ENCODE measurements around the gene GPR82.

GPR82 gene

DNA sequence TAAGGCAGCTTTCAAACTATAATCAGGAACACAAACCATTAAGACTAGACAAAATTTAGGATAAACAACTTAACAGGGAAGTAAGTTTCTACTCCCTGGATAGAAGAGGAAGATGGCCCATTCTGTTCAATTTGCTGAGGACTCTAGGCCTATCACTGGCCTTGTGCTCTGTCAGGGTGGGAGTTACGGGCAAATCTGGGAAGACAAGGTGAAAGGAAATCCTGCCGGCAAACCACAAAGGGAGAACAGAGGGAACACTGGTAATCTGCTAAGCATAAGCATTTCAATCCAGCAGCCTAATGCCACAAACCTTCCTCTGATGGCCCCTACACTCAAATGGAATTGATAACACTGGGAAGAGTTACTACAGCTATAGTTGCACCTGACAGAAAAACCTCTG, 8.3 kb downstream of the GPR82 start:
- TF ChIP-seq CSDC2 (CRISPR knock-in tag; IDR thresholded peaks at IDR 0.05) (no peak), OSR1 (CRISPR knock-in tag; IDR thresholded peaks at IDR 0.05) (no peak), TOX (CRISPR knock-in tag; IDR thresholded peaks at IDR 0.05; ENCODE audit: borderline replicate concordance) (no peak), ZNF8 (CRISPR knock-in tag; IDR thresholded peaks at IDR 0.05) (no peak), ESRRG (CRISPR knock-in tag; IDR thresholded peaks at IDR 0.05) (no peak), BACH2 (CRISPR knock-in tag; IDR thresholded peaks at IDR 0.05; ENCODE audit: borderline replicate concordance) (no peak), ZC3H10 (CRISPR knock-in tag; IDR thresholded peaks at IDR 0.05) (no peak), PPARA (CRISPR knock-in tag; IDR thresholded peaks at IDR 0.05; ENCODE audit: borderline replicate concordance) (no peak), RARB (CRISPR knock-in tag; IDR thresholded peaks at IDR 0.05) (no peak), ISL1 (CRISPR knock-in tag; IDR thresholded peaks at IDR 0.05) (no peak), ZFP30 (CRISPR knock-in tag; IDR thresholded peaks at IDR 0.05) (no peak), GLIS3 (CRISPR knock-in tag; IDR thresholded peaks at IDR 0.05) (no peak), TCF4 (CRISPR knock-in tag; IDR thresholded peaks at IDR 0.05; ENCODE audit: borderline replicate concordance) (no peak)
- TF ChIP-seq, protein P1, sequence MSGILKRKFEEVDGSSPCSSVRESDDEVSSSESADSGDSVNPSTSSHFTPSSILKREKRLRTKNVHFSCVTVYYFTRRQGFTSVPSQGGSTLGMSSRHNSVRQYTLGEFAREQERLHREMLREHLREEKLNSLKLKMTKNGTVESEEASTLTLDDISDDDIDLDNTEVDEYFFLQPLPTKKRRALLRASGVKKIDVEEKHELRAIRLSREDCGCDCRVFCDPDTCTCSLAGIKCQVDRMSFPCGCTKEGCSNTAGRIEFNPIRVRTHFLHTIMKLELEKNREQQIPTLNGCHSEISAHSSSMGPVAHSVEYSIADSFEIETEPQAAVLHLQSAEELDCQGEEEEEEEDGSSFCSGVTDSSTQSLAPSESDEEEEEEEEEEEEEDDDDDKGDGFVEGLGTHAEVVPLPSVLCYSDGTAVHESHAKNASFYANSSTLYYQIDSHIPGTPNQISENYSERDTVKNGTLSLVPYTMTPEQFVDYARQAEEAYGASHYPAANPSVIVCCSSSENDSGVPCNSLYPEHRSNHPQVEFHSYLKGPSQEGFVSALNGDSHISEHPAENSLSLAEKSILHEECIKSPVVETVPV (CRISPR knock-in tag; IDR thresholded peaks at IDR 0.05) = no peak
- TF ChIP-seq, protein P2, sequence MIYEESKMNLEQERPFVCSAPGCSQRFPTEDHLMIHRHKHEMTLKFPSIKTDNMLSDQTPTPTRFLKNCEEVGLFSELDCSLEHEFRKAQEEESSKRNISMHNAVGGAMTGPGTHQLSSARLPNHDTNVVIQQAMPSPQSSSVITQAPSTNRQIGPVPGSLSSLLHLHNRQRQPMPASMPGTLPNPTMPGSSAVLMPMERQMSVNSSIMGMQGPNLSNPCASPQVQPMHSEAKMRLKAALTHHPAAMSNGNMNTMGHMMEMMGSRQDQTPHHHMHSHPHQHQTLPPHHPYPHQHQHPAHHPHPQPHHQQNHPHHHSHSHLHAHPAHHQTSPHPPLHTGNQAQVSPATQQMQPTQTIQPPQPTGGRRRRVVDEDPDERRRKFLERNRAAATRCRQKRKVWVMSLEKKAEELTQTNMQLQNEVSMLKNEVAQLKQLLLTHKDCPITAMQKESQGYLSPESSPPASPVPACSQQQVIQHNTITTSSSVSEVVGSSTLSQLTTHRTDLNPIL (CRISPR knock-in tag; IDR thresholded peaks at IDR 0.05; ENCODE audit: low read depth) = no peak
- TF ChIP-seq, protein P3, sequence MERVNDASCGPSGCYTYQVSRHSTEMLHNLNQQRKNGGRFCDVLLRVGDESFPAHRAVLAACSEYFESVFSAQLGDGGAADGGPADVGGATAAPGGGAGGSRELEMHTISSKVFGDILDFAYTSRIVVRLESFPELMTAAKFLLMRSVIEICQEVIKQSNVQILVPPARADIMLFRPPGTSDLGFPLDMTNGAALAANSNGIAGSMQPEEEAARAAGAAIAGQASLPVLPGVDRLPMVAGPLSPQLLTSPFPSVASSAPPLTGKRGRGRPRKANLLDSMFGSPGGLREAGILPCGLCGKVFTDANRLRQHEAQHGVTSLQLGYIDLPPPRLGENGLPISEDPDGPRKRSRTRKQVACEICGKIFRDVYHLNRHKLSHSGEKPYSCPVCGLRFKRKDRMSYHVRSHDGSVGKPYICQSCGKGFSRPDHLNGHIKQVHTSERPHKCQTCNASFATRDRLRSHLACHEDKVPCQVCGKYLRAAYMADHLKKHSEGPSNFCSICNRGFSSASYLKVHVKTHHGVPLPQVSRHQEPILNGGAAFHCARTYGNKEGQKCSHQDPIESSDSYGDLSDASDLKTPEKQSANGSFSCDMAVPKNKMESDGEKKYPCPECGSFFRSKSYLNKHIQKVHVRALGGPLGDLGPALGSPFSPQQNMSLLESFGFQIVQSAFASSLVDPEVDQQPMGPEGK (CRISPR knock-in tag; IDR thresholded peaks at IDR 0.05; ENCODE audit: borderline replicate concordance) = no peak
- TF ChIP-seq, protein P4, sequence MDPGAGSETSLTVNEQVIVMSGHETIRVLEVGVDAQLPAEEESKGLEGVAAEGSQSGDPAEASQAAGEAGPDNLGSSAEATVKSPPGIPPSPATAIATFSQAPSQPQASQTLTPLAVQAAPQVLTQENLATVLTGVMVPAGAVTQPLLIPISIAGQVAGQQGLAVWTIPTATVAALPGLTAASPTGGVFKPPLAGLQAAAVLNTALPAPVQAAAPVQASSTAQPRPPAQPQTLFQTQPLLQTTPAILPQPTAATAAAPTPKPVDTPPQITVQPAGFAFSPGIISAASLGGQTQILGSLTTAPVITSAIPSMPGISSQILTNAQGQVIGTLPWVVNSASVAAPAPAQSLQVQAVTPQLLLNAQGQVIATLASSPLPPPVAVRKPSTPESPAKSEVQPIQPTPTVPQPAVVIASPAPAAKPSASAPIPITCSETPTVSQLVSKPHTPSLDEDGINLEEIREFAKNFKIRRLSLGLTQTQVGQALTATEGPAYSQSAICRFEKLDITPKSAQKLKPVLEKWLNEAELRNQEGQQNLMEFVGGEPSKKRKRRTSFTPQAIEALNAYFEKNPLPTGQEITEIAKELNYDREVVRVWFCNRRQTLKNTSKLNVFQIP (CRISPR knock-in tag; IDR thresholded peaks at IDR 0.05; ENCODE audit: borderline replicate concordance, low read depth) = no peak
- TF ChIP-seq, protein P5, sequence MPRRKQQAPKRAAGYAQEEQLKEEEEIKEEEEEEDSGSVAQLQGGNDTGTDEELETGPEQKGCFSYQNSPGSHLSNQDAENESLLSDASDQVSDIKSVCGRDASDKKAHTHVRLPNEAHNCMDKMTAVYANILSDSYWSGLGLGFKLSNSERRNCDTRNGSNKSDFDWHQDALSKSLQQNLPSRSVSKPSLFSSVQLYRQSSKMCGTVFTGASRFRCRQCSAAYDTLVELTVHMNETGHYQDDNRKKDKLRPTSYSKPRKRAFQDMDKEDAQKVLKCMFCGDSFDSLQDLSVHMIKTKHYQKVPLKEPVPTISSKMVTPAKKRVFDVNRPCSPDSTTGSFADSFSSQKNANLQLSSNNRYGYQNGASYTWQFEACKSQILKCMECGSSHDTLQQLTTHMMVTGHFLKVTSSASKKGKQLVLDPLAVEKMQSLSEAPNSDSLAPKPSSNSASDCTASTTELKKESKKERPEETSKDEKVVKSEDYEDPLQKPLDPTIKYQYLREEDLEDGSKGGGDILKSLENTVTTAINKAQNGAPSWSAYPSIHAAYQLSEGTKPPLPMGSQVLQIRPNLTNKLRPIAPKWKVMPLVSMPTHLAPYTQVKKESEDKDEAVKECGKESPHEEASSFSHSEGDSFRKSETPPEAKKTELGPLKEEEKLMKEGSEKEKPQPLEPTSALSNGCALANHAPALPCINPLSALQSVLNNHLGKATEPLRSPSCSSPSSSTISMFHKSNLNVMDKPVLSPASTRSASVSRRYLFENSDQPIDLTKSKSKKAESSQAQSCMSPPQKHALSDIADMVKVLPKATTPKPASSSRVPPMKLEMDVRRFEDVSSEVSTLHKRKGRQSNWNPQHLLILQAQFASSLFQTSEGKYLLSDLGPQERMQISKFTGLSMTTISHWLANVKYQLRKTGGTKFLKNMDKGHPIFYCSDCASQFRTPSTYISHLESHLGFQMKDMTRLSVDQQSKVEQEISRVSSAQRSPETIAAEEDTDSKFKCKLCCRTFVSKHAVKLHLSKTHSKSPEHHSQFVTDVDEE (CRISPR knock-in tag; IDR thresholded peaks at IDR 0.05) = no peak
- no peak for ATAC-seq

DNA sequence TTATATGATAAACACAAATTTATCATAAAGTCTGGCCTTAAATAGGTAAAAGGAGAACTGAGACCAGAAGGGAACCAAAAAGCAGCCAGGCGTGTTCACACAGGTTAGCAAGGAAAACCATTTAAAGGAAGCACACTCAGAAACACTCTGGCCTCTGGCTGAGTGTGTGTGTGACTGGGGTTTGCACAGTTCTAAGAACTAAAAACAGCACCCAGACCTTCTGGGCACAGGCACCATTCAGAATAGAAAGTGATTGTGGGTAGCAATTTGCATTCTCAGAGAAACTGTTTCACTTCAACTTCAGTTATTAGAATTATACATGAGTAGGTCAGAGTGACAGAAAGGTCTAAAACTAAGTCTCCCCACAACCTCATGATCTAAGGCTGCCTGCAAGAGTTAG, 10.0 kb downstream of the GPR82 start:
- TF ChIP-seq ZNF70 (CRISPR knock-in tag; IDR thresholded peaks at IDR 0.05) (no peak), TCF4 (CRISPR knock-in tag; IDR thresholded peaks at IDR 0.05; ENCODE audit: borderline replicate concordance) (no peak), RARB (CRISPR knock-in tag; IDR thresholded peaks at IDR 0.05) (no peak), CSDC2 (CRISPR knock-in tag; IDR thresholded peaks at IDR 0.05) (no peak)
- TF ChIP-seq, protein P4 (CRISPR knock-in tag; IDR thresholded peaks at IDR 0.05; ENCODE audit: borderline replicate concordance, low read depth) = no peak
- no peak for ATAC-seq

DNA sequence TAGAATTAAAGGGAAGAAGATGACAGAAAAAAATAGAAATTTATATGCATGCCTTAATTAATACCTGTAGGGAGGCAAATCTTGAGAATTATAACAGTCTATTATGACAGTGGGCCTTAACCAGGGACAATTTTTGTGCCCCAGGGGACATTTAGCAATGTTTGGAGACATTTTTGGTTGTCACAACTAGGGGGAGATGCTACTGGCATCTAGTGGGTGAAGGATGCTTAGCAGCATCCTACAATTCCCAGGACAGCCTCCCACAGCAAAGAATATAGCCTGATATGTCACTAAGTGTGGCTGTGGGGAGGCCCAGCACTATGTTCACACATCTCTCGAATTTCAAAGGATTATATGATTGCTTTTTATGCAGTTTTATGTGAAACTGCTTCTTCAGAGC, 10.5 kb downstream of the GPR82 start:
- peak; percentile 86 for ATAC-seq
- no peak for TF ChIP-seq SNAI2 (CRISPR knock-in tag; IDR thresholded peaks at IDR 0.05)
- no peak for TF ChIP-seq ZNF70 (CRISPR knock-in tag; IDR thresholded peaks at IDR 0.05)
- no peak for TF ChIP-seq ZNF565 (CRISPR knock-in tag; conservative IDR thresholded peaks at IDR 0.05; ENCODE audit: low read depth)
- no peak for TF ChIP-seq ZC3H10 (CRISPR knock-in tag; IDR thresholded peaks at IDR 0.05)
- TF ChIP-seq ISL1 (CRISPR knock-in tag; IDR thresholded peaks at IDR 0.05) = no peak; the same call in 1 of the 2 replicates
- TF ChIP-seq PPARA (CRISPR knock-in tag; IDR thresholded peaks at IDR 0.05; ENCODE audit: borderline replicate concordance) = no peak
- no peak for TF ChIP-seq ZNF8 (CRISPR knock-in tag; IDR thresholded peaks at IDR 0.05)

Measured in SK-N-SH treated with all-trans-retinoic acid at 6 μM for 48 hours (cell line).